Chondrocyte (in vitro differentiated cells): Measurements from ENCODE around the gene TRAPPC14. TPM values are rescaled to one million over a fixed set of nuclear protein-coding genes. Genes with fewer than 3 reads are reported as not detected.

Experiments
- DNase-seq: peaks from one replicate; pipeline ENCODE4 v3.0.0; 2021; ENCODE audit warnings: mixed read lengths, low spot score
- H3K27ac Mint-ChIP-seq: one replicate; pipeline ENCODE4 v1.8.0; 2021; ENCODE audit warnings: mild to moderate bottlenecking, moderate library complexity, mixed read lengths; ENCODE audit not compliant: unreplicated experiment
- H3K27me3 Mint-ChIP-seq: 2 replicates; pipeline ENCODE4 v1.8.0; 2021; ENCODE audit warnings: low read depth, mixed read lengths
- H3K36me3 Mint-ChIP-seq: 2 replicates; pipeline ENCODE4 v1.8.0; 2021; ENCODE audit warnings: low read depth, mixed read lengths
- H3K4me1 Mint-ChIP-seq: 2 replicates; pipeline ENCODE4 v1.8.0; 2021; ENCODE audit warnings: low read depth, mild to moderate bottlenecking, mixed read lengths
- H3K4me3 Mint-ChIP-seq: one replicate; pipeline ENCODE4 v1.8.0; 2021; ENCODE audit warnings: mild to moderate bottlenecking, moderate library complexity, mixed read lengths; ENCODE audit not compliant: unreplicated experiment
- H3K9me3 Mint-ChIP-seq: 2 replicates; pipeline ENCODE4 v1.8.0; 2021; ENCODE audit warnings: low read depth, mixed read lengths
- CTCF ChIP-seq: fragments of 200-600 bp; sonication (generic); IDR thresholded peaks from 2 replicates; pipeline ENCODE4 v1.5.0; 2021; ENCODE audit warnings: antibody characterized with exemption, mild to moderate bottlenecking, moderate library complexity
- total RNA-seq: library from RNA; stranded (reverse); gene quantifications from 3 replicates; pipeline ENCODE4 v1.2.1, GENCODE V29; 2021

Gene TRAPPC14
- total RNA-seq, 1 donor from 2014 or later: 15.4 TPM

- TF ChIP-seq CTCF: no peak
- H3K9me3 Mint-ChIP-seq: no peaks in the 10 kb centered on the region
- no peak overlapping the region for H3K27ac Mint-ChIP-seq
- no peaks in the 10 kb centered on the region for H3K27me3 Mint-ChIP-seq
- H3K4me1 Mint-ChIP-seq: peaks cover 21% of the 10 kb centered on the region
- peak overlapping the region; percentile 2 for H3K4me3 Mint-ChIP-seq
- DNase-seq: no peak
- no peaks in the 10 kb centered on the region for H3K36me3 Mint-ChIP-seq
Measured at GRCh38 chr7:100128637-100128963, 29.9 kb downstream of the TRAPPC14 start.

GRCh38 chr7:100127866-100128636 is 30.5 kb downstream of the TRAPPC14 start:
- DNase-seq: no peak
- no peaks in the 10 kb centered on the region for H3K27me3 Mint-ChIP-seq
- H3K9me3 Mint-ChIP-seq: no peaks in the 10 kb centered on the region
- H3K4me1 Mint-ChIP-seq: peaks cover 21% of the 10 kb centered on the region
- peak overlapping the region; percentile 99 for H3K4me3 Mint-ChIP-seq
- TF ChIP-seq CTCF: no peak
- H3K36me3 Mint-ChIP-seq: no peaks in the 10 kb centered on the region
- peak overlapping the region; percentile 82 for H3K27ac Mint-ChIP-seq

GRCh38 chr7:100126931-100127865 is 31.3 kb downstream of the TRAPPC14 start, which contains the start of gene MBLAC1:
MBLAC1 (plus strand) TSS chr7:100126967; CDS start chr7:100127396, 429 bp downstream.
- Mint-ChIP-seq H3K4me3 (peak within 1 kb of the TSS; percentile 99), H3K36me3 (peaks cover 2% of the 10 kb centered on the region), H3K4me1 (peaks cover 21% of the 10 kb centered on the region), H3K27ac (peak within 1 kb of the TSS; percentile 100), H3K27me3 (no peaks in the 10 kb centered on the region), H3K9me3 (no peaks in the 10 kb centered on the region)
- no peak for TF ChIP-seq CTCF
- DNase-seq: no peak

- DNase-seq: no peak
- H3K4me3 Mint-ChIP-seq: peak overlapping the region; percentile 99
- no peaks in the 10 kb centered on the region for H3K27me3 Mint-ChIP-seq
- H3K9me3 Mint-ChIP-seq: no peaks in the 10 kb centered on the region
- peaks cover 2% of the 10 kb centered on the region for H3K36me3 Mint-ChIP-seq
- TF ChIP-seq CTCF: no peak
- H3K4me1 Mint-ChIP-seq: peaks cover 23% of the 10 kb centered on the region
- peak overlapping the region; percentile 100 for H3K27ac Mint-ChIP-seq
Measured at GRCh38 chr7:100126239-100126930, 32.1 kb downstream of the TRAPPC14 start.
